ENCODE data around the gene ROMO1.
"Not testable (repeated sequence)": the region's sequence is repeated elsewhere in the genome, so short reads cannot be mapped to it uniquely, and the experiment has no call there.

Gene ROMO1

DNA sequence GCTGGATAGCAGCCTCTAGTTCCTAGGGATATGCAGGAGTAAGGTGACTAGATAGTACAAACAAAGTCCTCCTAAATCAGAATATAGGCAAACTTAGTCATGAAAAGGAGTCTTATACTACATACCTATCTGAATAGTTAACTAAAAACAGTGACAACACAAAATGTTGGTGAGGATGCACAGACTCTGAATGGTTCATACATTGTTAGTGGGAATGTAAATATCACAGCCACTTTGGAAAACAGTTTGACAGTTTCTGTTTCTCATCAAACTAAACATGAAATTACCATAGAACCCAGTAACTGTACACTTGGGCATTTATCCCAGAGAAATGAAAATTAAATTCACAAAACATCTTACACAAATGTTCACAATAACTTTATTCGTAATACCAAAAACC lies 17.2 kb upstream of the ROMO1 start:
- DNase-seq (ENCODE audit: low spot score): no peak

DNA sequence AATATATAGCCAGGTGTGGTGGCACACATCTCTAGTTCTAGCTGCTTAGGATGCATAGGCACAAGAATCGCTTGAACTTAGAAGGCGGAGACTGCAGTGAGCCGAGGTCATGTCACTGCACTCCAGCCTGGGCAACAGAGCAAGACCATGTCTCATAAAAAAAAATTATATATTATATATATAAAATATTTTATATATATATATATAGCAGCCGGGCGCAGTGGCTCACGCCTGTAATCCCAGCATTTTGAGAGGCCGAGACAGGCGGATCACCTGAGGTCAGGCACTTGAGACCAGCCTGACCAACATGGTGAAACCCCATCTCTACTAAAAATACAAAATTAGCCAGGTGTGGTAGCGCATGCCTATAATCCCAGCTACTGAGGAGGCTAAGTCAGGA lies 13.8 kb upstream of the ROMO1 start:
- DNase-seq (ENCODE audit: low spot score): not testable (repeated sequence)

DNA sequence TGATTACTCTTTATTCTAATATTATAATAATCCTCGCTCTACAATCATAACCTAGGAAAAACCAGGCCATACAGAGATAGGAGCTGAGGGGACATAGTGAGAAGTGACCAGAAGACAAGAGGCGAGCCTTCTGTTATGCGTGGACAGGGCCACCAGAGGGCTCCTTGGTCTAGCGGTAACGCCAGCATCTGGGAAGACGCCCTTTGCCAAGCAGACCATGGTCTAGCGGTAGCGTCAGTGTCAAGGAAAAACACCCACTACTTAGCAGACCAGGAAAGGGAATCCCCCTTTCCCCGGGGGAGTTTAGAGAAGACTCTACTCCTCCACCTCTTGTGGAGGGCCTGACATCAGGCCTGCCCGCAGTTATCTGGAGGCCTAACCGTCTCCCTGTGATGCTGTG lies 12.3 kb upstream of the ROMO1 start:
- DNase-seq (ENCODE audit: low spot score): not testable (repeated sequence)

DNA sequence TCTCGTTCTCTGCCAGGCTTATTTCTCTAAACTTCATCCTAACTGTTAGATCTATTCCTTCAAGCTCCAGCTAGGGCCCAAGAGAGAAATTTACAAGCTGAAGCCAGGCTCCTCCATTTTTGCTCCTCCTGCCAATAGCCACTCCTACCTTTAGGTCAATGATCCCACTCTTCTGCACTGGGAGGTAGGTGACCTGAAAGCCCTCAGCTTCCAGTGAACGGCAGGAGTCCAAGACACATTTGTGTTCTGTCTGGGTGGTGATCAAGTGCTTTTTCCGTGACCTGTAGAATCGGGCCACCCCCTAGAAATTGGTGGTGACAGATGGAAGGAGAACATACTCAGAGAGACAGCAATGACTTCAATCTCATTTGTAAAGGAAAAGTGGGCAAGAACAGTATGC lies 8.9 kb upstream of the ROMO1 start:
- DNase-seq (ENCODE audit: low spot score): no peak

DNA sequence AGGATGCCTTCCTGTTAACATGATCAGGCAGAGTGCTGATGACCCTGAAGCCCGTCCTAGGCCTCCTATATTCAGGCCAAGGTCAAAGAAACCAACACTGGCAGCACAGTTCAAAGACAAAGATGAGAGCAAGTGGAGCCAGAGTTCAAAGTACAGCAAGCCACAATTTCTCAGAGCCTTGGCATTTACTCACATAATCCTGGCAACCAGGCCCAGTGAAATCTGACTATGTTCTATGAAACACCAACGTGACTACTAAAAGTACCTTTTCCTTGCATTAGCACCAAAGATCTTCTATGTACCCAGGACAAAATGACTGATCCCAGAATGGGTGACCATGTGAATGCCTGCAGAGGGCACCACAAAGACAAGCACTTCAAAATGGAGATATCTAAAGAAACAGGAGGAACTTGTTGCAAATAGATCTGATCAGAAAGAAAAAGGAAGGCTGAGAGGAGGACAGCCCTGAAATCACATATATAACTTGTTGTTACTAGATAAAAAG lies 3.9 kb upstream of the ROMO1 start:
- no peak for DNase-seq (ENCODE audit: low spot score)

DNA sequence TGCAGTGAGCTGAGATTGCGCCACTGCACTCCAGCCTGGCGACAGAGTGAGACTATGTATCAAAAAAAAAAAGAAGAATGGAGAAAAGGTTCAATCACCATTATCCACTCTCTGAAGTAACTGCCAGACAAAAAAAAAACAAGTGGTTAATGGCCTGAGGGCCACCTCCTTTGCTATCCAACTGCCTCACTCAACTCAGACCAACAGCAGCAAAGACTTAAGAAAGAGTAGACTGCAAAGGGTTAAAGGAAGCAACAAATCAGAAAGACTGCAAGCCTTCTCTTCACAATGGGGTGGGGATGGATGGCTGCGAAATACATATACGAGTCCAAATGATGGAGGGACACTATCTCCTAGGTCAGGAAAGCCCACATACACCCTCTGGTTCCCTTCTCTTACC lies 3.2 kb upstream of the ROMO1 start:
- no peak for DNase-seq (ENCODE audit: low spot score)

DNA sequence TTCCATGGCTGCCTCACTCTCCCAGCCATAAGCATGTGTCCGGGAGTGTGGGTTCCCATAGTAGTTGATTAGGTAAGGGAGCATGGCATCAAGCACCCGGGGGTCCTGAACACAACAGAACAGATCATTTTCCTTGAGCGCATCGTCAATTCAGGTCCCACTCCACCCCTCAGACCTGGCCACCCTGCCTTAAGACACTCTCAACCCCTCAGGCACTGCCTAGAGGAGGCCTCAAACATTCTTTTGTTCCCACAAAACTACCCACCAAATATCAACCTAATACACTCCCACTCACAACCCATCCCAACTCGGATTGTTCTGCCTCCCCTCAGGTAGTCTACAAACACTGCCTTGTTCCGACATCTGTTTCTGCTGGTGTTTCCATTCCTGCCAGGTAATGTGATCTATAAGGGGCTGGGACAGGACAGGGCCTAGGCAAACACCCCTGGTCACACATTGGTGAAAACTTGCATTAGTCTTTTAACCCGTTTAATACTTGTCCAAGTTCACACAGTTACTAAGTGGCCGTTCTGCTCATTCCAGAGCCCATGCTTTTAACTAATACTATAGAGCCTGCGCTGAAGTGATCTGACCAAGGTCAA lies 1.4 kb upstream of the ROMO1 start:
- no peak for DNase-seq (ENCODE audit: low spot score)

DNA sequence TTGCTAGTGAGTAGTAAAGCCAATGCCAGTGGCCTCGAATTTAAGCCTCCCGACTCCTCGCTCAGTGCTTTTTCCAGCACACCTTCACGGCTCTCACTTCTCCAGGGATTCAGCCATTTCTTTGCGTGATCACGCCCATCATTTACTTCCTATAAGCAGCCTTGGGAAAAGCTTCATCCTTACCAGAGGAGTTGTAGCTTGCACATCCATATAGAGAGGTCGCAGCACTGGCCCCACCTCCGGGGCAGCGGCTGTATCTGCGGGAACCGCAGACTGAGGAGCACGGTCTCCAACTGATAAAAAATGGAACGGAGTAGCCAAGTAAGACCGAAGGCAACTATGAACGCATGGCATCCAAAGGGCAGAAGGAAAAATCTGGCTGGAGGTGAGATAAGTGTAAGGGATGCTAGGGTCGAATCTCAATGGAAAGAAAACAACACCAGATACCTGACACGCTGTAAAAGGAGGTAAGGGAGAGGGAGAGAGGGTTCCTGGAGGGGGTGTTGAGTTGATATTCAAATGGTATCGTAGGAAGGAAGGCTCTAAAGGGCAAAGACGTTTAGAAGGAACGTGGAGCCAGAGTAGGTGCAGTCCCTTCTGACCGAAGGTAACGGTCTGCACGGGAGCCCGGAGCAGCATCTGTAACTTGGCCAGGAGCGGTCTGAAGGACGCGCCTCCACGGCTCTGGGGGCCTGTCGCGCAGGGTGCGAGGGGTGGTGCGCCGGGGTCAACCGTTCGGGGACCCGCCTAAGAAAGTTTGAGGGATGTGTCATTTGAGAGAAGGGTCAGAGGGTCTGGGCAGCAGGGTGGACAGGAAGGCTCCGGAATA lies 693 bp upstream of the ROMO1 start:
- peak; percentile 25 for DNase-seq (ENCODE audit: low spot score)

DNA sequence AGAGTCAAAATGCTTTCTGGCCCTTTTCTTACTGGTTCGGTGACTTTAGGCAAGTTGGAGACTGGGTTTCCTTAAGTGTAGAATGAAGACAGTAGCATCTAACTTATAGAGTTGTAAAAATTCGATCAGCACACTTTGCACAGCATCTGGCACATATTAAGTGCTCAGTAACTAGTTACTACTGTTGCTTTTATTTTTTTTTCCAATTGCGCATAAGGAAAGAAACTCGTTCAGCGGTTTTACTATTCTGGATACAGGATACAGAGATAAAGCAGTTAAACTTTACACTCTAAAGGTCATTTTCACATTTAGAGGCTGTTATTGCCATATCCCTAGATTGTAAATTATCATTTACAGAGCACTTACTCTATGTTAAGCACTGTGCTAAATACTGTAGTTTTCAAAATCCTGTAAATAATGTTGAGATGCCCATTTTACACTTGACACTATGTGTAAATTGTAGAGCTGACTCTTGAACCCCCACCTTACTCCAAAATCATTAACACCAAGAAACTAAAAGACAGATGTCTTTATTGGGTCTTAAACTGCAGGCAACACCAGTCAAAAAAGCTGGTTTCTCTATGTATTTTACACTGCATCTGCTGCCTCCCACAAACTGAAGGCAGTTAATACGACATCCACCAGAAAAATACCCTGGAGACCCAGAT lies 886 bp downstream of the ROMO1 start:
- DNase-seq (ENCODE audit: low spot score): no peak

DNA sequence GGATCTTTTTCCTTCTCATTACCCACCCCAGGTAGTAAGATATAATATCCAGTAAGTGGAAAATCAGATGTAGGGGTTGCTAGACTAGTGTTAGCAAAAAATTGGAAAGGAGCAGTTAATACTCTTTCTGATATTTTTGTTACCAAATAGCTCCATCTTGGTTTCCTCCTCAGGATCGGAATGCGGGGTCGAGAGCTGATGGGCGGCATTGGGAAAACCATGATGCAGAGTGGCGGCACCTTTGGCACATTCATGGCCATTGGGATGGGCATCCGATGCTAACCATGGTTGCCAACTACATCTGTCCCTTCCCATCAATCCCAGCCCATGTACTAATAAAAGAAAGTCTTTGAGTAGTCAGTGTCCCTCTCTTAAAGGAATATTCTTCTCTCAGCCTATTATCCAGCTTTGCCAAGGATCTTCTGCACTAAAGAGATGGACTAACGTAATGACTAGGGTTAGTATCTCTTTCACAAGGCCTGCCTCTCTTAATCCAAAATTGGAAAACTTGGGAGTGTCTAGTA lies 1.5 kb downstream of the ROMO1 start:
- peak; percentile 16 for DNase-seq (ENCODE audit: low spot score)

DNA sequence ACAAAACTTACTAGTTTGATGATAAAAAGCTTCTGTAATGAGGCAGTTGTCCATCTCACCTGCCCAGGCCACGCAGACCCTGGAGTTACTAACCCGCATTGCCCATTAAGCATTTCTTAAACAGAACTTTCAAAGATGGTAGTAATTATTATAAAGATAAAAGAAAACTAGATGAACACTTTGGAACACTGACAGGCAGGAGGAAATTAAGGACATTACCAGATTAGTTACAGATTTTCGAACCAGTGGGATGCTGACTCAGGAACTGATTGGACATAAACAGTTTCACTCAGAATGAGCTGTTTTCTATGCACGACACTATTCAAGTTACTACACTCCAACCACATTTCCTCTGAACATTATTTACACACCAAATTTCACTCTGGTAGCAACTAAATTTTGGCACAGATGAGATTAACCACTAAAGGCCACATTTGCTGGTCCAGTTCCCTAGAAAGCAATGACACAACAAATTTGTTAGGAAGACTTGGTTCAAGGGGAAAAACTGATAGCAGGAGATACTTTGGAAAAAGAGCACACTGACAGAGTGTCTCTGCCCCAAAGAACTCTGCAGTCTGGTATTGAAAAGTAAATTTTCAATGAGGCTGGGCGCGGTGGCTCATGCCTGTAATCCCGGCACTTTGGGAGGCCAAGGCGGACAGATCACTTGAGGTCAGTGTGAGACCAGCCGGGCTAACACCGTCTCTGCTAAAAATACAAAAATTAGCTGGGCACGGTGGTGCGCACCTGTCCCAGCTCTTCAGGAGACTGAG lies 3.0 kb downstream of the ROMO1 start:
- DNase-seq (ENCODE audit: low spot score): peak; percentile 9

DNA sequence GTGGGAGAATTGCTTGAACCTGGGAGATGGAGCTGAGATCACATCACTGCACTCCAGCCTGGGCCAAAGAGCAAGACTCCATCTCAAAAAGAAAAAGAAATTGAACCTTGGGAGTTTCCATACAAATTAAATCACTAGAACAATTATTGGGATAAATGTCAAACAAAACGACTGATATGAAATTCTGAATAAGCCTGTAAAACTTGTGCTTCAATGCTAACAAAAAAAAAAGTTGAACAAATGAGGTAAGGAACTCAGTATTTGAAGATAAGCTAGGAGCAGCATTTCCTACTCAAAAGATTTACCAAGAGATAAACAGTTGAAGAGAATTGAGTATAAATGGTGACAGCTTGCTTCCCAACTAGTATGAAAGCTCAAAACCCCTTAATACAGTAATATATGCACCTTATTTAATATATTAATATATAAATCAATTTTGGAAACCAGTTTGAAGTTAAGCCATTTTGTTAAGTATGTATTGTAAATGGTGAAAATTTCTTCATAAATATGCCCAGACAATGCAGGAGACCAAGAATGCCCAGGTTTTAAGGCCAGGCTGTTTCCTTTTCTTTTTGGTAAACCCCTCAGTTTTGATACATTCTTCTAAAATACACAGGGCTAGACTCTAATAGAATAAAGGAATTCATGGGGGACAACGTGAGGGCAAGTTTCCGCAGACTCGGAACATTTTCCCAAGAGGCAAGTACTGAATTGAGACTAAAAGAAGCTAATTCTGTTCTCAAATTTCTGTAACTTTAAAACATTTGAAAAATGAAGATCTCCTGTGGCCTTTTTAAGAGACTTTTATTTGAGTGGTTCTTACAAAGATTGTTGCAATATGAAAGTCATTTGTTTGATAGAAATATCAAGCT lies 3.9 kb downstream of the ROMO1 start:
- DNase-seq (ENCODE audit: low spot score): no peak

DNA sequence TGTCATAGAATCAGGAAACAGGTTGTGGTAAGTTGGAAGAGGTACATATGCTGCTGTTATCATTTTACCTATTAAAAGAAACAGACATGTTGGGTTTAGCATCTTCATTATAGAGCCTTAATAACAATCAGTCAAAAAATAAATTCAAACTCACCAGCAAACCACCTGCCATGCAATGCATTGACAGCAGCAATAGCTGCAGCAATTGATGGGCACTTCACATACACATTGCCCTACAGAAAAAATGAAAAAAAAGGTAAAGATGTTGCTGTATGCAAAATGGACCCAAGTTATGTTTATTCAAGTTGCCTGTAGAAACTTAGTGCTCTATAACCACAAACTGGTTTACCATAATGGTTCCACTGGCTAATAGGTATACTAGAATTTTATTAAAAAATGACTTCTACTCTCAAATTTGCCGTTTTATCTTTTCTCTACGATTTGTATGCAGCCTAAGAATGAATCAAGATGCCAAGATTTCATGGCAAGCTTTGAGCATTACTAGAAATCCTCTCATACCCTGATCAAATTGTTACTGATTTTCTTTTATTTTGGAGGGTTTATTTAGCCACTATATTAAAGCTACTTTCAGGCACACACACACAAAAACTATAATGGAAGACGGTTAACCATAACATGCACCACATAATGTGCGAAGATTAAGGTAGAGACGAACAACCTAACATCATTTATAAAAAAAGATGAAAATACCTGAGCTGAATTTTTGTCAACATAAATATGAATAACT lies 5.5 kb downstream of the ROMO1 start:
- no peak for DNase-seq (ENCODE audit: low spot score)

DNA sequence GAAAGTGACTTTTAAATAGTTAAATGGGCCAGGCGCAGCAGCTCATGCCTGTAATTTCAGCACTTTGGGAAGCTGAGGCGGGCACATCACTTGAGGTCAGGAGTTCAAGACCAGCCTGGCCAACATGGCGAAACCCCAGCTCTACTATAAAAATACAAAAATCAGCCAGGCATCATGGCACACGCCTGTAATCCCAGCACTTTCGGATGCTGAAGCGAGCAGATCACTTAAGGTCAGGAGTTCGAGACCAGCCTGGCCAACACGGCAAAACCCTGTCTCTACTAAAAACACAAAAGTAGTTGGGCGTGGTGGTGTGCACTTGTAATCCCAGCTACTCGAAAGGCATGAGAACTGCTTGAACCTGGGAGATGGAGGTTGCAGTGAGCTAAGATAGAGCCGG lies 6.7 kb downstream of the ROMO1 start:
- not testable (repeated sequence) for DNase-seq (ENCODE audit: low spot score)

DNA sequence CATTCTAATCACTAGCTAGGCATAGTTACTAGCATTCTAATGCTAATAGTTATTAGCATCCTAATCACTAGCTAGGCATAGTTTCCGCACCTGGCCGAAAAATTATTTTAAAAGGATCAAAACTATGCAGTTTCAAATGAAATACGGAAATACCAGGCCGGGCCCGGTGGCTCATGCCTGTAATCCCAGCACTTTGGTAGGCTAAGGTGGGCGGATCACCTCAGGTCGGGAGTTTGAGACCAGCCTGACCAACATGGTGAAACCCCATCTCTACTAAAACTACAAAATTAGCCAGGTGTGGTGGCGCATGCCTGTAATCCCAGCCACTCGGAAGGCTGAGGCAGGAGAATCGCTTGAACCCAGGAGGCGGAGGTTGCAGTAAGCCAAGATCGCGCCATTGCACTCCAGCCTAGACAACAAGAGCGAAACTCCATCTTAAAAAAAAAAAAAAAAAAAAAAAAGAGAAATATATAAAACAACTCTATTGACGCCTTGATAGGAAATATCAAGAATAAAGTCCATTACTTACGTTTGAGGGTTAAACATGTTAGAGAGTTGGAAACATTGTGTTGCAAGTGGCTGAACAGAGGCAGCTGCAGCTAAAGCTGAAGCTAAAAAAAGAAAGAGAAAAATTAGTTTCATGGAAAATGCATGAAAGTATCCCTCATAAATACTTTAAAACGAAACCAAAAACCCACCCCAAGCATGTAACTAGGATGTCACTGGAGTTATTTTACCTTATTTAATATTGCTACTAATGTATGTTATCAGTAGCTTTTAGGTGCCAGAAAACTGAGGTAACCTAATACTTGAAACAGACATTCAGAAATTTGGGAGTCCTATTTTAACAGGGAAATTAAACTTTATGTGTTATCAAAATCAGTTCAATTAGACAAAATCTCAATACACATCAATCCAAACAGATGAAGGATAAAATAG lies 7.7 kb downstream of the ROMO1 start:
- DNase-seq (ENCODE audit: low spot score): not testable (repeated sequence)

DNA sequence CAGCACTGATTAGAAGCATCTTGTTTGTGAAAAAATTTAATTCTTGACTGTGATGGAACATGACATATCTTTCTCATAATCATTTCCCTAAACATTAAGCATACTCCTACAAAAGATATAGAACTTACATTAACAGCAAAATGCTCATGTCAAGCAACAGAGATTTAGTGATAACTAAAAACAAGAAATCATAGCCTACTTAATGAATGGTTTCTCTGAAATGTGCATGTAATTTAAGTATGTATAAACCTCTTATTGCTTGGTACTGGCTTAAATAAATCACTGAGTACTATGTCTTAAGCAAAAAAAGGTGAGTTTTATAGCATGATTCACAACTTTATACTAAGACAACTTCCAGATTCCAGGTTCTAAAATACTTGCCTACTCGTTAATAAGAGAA lies 9.3 kb downstream of the ROMO1 start:
- no peak for DNase-seq (ENCODE audit: low spot score)

DNA sequence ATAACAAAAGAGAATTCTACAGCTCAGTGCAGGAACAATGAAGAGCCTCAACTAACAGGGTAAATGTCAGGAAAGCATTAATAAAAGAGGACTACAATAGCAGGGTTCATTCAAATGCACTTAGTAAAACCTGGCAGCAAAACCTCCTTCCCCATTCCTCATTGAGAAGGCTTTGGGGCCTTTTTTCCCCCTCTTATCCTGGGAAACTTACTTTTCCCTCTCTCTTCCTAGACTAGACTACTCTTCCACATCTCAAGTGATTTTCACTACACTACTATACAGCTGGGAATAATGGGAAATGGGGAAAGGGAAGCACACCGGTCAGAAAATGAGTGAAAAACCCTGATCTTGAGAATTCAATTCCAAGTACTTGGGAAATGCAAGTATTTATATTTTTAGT lies 10.1 kb downstream of the ROMO1 start:
- DNase-seq (ENCODE audit: low spot score): no peak

DNA sequence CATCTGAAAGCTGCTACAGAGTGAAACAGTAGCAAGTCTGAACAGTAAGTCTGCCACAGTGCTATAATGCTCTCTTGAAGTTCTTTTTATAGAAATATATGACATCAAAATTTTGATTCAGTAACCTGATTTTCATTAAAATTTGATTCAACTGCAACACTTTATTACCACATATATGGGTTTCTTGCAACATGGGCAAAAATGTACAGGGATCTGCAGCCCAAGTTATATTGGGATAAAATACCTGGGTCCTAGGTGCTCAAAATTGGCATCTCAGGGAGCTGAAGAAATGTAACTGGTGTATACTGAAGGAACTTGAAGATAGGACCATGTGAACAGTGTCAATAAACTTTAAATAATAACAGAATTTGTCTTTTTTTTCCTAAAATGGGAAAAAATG lies 10.8 kb downstream of the ROMO1 start:
- DNase-seq (ENCODE audit: low spot score): no peak

DNA sequence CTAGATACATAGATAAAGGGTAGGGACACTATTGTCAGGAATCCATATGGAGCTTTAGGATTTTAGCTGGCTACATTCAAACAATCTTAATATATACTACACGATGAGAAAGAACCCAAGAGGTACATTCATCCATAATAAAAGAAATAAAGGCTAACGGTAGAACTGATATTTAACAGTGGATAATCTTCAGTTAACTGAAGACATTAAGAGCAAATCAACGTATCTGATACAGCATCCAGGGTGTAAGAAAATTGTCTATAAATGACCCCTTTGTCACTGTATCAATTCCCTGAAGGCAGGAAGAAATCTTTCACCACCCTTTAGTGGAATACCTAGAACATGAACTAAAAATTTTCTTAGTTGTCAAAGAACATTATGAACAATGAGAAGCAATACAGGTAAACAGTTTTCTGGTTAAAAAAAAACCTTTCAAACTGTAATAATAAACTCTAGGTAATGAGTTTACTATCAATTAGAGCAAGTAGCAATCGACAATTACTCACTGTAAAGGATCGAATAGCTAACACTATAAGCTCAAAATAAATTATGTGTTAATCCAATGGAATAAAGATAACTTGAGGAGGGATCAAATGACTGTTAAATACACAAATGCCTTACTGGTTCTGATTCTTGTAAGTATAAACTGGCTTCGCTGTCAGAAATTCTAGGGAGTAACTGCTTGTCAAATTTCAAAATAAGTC lies 11.8 kb downstream of the ROMO1 start:
- DNase-seq (ENCODE audit: low spot score): no peak
